HL-60/S4 treated with phorbol 12-myristate 13-acetate at 8.2 ng/mL for 4 days and 3 days (cell line): ENCODE results near the gene ELOB.

ENCODE experiments used
- in situ Hi-C: fragments of 300-500 bp; cut with MboI; formaldehyde crosslinking; loops from 2 replicates; pipeline ENCODE4 v1.15.0; 2022; ENCODE audit warnings: low sequenced_read_pairs

ELOB gene

DNA sequence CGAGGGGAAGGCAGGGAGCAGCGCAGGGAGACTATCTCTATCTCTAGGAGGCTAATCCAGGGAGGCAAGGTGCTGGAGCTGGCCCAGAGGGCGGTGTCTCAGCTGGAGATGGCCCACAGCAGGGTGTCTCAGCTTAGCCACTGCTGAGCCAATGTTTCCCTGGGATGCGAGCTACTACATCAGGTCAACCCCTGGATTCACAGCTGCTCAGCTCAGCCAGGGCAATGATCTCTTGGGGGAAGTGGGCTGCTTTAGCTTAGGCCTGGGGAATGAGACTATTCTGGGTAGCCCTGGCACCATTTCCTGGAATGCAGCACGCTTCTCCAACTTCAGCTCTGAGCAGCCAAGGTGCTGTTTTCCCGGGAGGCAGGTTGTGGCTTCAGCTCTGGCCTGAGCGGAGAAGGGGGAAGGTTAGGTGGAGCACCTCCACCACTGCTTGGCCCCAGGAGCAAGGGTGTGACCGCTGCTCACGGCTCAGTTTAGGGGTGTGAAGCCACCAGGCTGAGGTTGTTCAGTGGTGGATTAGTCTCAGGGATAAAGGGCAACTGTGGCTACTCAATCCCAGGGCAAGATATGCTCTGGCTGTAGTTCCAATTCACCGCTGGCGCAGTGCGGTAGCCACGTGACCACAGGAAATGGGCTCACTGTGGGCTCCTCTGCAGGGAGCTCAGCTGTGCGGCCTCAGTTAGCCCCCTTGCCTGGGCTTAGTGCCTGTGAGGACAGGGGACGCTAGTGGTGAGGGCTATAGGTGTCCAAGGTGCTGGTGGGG, 34.8 kb upstream of the ELOB start:
- in situ Hi-C loops = no loop called here

DNA sequence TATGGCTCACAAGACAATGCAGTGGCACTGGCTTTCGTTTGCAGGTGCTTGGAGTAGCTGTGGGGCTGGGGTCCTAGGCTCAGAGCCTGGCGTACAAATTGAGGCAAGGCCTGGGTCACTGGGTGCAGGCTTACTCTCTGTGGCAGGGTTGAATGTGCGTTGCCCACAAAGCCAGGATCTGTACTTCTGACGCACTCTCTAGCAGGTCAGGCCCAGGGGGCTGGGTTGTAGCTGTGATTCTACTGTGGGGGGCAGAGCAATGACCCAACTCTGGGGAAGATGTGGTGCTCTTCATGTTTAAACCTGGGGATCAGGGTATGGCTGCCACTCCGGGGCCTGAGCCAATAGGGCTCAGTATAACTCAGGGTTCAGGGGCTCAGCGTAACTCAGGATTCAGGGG, 33.6 kb upstream of the ELOB start:
- in situ Hi-C loops = no loop called here

- in situ Hi-C loops = no loop called here
These were observed 32.2 kb upstream of the ELOB start for GRCh38 chr16:2809149-2809760.

GRCh38 chr16:2808181-2808580, 31.1 kb upstream of the ELOB start:
- in situ Hi-C loops = no loop called here

DNA sequence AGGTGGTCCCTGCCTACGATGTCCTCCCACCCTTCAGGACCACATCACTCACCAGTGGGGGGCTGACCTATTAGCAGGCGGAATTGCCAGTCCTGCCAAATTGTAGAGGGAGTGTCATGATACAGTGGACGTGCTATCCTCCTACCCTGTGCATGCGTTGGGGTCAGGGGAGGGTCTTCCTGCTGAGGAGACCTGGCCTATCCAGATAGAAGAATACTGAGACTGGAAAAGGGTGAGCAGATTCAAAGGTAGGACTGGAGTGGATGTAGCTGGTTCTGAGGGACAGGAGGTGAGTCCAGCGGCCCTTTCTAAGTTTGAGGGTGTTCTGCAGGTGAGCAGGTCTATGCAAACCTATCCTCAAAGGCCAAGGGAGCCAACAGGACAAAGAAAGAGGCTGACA, 29.2 kb upstream of the ELOB start:
- in situ Hi-C loops = no loop called here

DNA sequence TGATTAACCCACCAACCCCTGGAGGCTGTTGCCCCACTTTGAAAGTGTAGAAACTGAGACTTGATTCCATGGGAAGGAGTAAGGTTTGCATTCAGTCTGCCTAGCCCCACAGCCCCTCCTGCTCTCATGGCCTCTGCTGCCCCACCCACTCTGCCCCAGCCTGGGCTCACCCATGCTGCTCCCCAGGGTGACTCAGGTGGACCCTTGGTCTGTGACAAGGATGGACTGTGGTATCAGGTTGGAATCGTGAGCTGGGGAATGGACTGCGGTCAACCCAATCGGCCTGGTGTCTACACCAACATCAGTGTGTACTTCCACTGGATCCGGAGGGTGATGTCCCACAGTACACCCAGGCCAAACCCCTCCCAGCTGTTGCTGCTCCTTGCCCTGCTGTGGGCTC, 27.6 kb upstream of the ELOB start:
- in situ Hi-C loops = no loop called here

GRCh38 chr16:2803545-2804195, 26.6 kb upstream of the ELOB start:
- in situ Hi-C loops = no loop called here

DNA sequence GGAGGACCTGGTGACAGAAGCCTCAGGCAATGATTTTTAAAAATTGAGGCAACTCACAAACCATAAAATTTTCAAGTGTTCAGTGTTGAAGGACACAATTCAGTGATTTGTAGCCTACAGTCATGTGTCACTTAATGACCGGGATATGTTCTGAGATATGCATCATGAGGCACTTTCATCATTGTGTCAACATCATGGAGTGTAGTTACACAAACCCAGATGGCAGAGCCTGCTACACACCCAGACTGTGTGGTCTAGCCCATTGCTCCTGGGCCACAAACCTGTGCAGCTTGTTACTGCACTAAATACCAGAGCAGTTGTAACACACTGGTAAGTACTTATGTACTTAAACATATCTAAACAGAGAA, 22.8 kb upstream of the ELOB start:
- in situ Hi-C loops = no loop called here

DNA sequence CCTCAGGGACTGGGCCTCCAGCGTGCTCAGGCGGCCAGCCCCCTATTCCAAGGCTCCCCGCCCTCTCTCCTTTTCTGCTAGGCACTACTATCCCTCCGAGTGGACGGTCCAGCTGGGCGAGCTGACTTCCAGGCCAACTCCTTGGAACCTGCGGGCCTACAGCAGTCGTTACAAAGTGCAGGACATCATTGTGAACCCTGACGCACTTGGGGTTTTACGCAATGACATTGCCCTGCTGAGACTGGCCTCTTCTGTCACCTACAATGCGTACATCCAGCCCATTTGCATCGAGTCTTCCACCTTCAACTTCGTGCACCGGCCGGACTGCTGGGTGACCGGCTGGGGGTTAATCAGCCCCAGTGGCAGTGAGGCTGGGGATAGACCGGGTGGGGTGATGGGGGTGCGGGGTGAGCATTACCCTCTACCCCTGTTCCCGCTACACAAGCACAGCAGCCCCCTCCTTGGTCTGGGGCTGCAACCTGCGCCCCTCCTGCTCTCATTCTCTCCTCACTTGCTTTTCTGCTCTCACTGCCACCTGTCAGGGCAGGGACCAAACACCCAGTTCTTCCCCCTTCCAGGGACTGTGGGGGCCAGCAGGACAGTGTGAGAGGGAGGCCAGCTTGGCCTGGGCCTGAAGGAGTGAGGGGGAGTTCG, 22.3 kb upstream of the ELOB start:
- in situ Hi-C loops = no loop called here

GRCh38 chr16:2798723-2799204, 21.7 kb upstream of the ELOB start:
- in situ Hi-C loops = no loop called here

- in situ Hi-C loops = no loop called here
These were observed 18.5 kb upstream of the ELOB start for GRCh38 chr16:2795395-2796143.

DNA sequence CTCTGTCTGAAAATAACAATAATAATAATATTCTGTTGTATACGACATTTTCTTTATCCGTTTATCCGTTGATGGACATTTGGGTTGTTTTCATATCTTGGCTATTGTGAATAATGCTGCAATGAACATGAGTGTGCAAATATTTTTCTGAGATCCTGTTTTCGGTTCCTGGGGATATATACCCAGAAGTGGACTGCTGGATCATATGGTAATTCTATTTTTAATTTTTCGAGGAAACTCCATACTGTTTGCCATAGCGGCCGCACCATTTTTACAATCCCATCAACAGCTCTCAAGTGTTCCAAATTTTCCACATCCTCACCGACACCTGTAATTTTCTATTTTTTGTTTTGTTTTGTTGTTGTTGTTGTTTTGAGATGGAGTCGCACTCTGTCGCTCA, 15.9 kb upstream of the ELOB start:
- in situ Hi-C loops = no loop called here

DNA sequence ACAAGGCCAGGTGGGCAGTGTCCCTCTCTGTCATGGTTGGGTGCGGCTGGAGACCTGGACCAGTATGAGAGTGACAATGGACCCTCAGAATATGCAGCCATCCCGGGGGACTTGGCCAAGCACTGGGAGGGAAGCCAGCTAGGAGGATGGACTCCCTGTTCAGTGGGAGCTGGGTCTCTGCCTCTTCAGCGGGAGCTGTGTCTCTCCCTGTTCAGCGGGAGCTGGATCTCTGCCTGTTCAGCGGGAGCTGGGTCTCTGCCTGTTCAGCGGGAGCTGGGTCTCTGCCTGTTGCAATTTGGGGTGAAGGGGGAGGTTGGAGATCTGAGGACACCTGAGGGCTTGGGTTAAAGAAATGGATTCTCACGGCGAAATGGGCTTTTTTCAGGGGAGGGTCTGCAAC, 14.1 kb upstream of the ELOB start:
- in situ Hi-C loops = no loop called here

GRCh38 chr16:2790631-2791030, 13.6 kb upstream of the ELOB start:
- in situ Hi-C loops = no loop called here

DNA sequence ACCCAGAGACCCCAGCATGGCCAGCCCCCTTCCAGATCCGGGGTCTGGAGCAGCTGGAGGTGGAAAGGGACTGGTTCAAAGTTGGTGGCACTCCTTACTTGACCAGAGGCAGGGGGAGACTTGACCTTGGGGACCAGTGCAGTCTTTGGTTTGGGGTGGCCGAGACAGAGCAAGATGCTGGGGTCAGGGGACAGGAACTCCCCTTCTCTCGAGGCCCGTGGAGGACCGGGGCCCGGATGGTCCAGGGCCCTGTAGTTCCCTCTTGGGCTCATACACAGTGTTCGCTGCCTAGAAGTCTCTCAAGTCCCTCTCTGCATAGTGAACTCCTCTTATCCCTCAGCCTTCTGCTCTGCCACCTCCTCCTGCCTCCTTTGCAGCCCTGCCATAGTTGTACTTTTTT, 10.9 kb upstream of the ELOB start:
- in situ Hi-C loops = no loop called here

DNA sequence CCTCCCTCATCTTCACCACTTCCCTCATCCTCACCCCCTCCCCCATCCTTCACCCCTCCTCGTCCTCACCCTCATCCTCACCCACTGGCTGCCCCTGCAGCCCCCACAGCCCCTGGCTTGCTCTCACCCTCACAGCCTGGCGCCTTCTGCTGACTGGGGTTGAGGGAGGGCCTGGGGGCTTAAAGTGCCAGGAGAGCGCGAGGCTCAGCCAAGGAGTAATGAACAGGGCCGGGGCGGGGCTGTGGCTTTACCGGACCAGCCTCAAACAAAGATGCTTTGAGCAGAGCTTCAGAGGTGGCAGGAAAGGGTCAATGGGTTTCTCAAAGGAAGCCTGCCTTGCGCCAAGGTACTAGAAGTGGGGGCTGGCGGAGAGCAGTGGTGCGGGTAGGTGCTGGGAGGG, 10.3 kb upstream of the ELOB start, which contains the start of gene PRSS33:
TSS of gene PRSS33 (minus strand) at position 155 of the 400 bp plus-strand sequence. CDS start 1,013 bp downstream, outside the sequence.
- in situ Hi-C loops = no loop called here

- in situ Hi-C loops = no loop called here
These were observed 9.7 kb upstream of the ELOB start for GRCh38 chr16:2786826-2787151.

DNA sequence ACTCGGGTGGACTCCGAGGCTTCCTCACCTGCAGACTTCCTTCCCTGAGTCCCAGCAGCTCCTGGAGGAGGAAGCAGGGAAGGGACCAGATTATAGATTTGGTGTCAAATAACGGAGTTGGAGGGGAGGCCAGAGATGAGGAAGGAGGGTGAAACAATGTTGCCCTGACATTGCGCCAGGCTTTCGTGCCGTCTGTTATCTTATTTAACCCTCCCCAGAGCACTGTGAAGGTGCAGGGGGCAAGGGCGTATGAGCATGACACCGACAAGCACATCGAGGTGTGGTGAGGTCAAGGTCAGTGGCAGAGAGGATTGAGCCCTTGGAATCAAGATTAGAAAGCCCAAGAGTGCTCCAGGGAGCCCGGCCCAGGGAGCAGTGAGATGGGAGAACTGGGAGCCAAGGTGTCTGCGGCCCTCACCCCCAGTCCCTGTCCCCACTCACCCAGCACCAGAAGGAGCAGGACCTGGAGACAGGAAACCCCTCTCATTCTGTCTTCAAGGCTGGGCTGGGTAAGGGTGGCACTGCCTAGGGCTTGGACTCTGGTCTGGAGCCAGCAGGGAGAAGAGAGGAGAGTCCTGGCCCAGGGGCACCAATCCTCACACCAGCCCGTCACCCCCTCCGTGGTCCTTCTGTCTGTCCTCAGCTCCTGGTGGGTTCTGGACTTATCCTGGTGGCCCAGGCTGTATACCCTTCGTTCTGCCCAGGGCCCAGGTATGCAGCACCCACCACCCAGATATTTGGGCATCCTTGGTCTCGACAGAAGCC, 9.2 kb upstream of the ELOB start:
- in situ Hi-C loops = no loop called here

DNA sequence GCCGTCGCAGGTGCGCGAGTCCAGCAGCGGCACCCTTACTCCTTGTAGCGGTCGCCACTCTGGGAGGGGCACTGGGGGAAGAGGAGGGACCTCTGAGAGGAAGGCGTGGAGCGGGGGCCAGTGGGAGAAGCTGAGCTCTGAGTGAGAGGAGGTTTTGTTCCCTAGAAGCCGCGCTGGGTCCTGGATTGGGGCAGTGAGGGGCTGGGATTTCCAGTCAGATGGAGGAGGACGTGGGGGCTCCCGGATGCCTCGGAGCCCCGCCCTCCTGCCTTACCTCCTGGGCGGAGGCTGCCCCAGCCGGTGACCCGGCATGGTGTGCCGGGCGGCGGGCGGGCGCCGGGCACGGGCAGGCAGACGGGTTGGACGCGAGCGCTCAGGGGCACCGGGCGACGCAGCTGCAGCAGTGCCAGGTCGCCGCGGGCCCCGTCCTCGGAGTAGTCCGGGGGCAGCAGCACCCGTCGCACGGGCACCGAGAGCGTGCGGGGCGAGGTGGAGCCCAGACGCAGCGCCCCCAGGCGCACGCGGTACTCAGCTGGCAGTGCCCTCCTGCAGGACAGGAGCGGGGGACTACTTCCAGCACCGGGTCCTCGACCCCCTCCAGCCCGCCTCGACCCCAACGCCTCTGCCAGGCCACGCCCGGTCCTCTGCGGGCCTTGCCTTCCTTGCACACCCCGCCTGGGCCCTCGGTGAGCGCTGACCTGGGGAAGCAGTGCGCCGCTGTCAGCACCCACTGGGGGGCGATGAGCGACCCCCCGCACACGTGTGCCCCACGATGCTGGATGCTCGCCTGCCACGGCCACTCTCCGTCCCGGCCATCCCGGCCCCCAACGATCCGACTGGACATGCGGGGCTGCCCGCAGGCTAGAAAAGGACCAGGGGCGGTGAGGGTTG, 8.3 kb upstream of the ELOB start:
- in situ Hi-C loops = no loop called here
